Measurements from ENCODE around the gene AIG1.
"Not testable (repeated sequence)": the region's sequence is repeated elsewhere in the genome, so short reads cannot be mapped to it uniquely, and the experiment has no call there.

DNA sequence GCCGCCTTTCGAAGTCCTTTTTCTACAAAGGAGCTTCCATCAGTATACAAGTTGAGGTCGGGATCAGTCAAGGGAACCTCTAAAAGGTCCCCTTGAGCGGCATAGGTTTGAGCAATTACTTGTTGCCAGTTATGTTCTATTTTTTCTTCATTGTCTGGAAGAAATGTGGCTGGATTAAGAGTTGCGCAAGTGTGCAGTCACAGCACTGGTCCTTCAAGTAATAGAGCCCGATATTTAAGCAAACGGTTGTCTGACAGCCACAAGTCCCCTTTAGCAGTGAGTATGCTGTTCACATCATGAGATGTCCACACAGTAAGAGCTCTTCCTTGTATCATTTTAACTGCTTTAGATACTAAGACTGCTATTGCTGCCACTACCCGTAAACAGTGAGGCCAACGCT is 21.6 kb downstream of the AIG1 start:
- not testable (repeated sequence) for TF ChIP-seq ZNF496 (CRISPR knock-in tag; IDR thresholded peaks at IDR 0.05; ENCODE audit: insufficient replicate concordance); ESRRA (CRISPR knock-in tag; IDR thresholded peaks at IDR 0.05; ENCODE audit: low read depth); CTCF (CRISPR knock-in tag; IDR thresholded peaks at IDR 0.05); NCOA2 (CRISPR knock-in tag; IDR thresholded peaks at IDR 0.05)

Measured in HepG2 (cell line).